Measurements from ENCODE around the gene CFL1. TPM values are rescaled to one million over a fixed set of nuclear protein-coding genes. Genes with fewer than 3 reads are reported as not detected.

Gene CFL1
- total and polyA plus RNA-seq, 2 of the 8 experiments (the other 6 are each of a cell fraction or from before 2014, with no cell fraction given): 1,252 to 1,365 TPM

GRCh38 chr11:65868076-65868667 is 10.2 kb upstream of the CFL1 start:
- Histone ChIP-seq H3K79me2 (ENCODE audit: control insufficient read depth in 1 of 2, insufficient read depth in 2 of 2, low read length in 2 of 2) (no peaks in the 10 kb centered on the region), H3K4me1 (replicated peaks in 1 of 4; ENCODE audit: control insufficient read depth in 3 of 4, insufficient read depth in 4 of 4, low read length in 3 of 4) (peaks cover 0 to 9% (median 3%) of the 10 kb centered on the region in 4 experiments; a peak in 5 of 7 replicates), H3K36me3 (ENCODE audit: control insufficient read depth in 2 of 4, insufficient read depth in 4 of 4, low read length in 3 of 4) (peaks cover 5 to 17% (median 14%) of the 10 kb centered on the region in 4 experiments), H3K4ac (replicated peaks; ENCODE audit: insufficient read length, low read depth, low read length) (no peak overlapping the region), H3K27ac (ENCODE audit: low read depth, low read length) (no peak overlapping the region), H2BK20ac (ENCODE audit: low read length) (0 out of 2 replicates have a peak overlapping the region, but pooled peaks have one; percentile 18), H3K23ac (ENCODE audit: insufficient read length) (no peak overlapping the region), H3K4me3 (ENCODE audit: extremely low read depth in 1 of 4, insufficient read depth in 2 of 4, low read depth in 3 of 4, low read length in 4 of 4) (peak overlapping the region; percentile 64 to 74 (median 74)), H4K5ac (ENCODE audit: insufficient read length, low read depth, low read length) (no peak overlapping the region), H2BK120ac (replicated peaks; ENCODE audit: low read depth, low read length) (no peak overlapping the region), H3K79me1 (ENCODE audit: low read depth, low read length) (no peaks in the 10 kb centered on the region; the same call in 1 of the 2 replicates), H3K23me2 (ENCODE audit: low read depth, low read length) (peaks cover 8% of the 10 kb centered on the region; the same call in 1 of the 2 replicates), H4K91ac (replicated peaks; ENCODE audit: insufficient read length, low read length) (peak overlapping the region; percentile 47), H4K20me1 (replicated peaks in 1 of 2; ENCODE audit: control insufficient read depth in 1 of 2, insufficient read depth in 2 of 2, low read length in 2 of 2) (peaks cover 0 to 2% of the 10 kb centered on the region in 2 experiments), H2BK15ac (ENCODE audit: low read length) (peak overlapping the region; percentile 81; the same call in 1 of the 2 replicates), H3K9me3 (ENCODE audit: insufficient read depth in 2 of 2, low read depth in 1 of 2, low read length in 1 of 2) (no peaks in the 10 kb centered on the region), H3K9ac (replicated peaks in 1 of 4; ENCODE audit: extremely low read depth in 1 of 4, low read depth in 3 of 4, low read length in 3 of 4) (no peak overlapping the region), H3K14ac (ENCODE audit: insufficient read length) (no peak overlapping the region), H2AFZ (ENCODE audit: low read length) (no peak overlapping the region), H4K8ac (ENCODE audit: extremely low read depth, insufficient read depth, low read length) (peak overlapping the region; percentile 54), H3K4me2 (ENCODE audit: insufficient read depth in 1 of 2, low read depth in 2 of 2, low read length in 2 of 2) (peak overlapping the region; percentile 86 to 93), H2AK5ac (ENCODE audit: low read depth, low read length) (no peak overlapping the region; the same call in 1 of the 2 replicates), H3K27me3 (replicated peaks in 1 of 4; ENCODE audit: control insufficient read depth in 3 of 4, extremely low read depth in 1 of 4, insufficient read depth in 3 of 4, low read length in 3 of 4) (peaks cover 0 to 30% (median 14%) of the 10 kb centered on the region in 4 experiments; a peak in 4 of 7 replicates), H2BK12ac (ENCODE audit: low read depth, low read length) (peak overlapping the region; percentile 50; the same call in 1 of the 2 replicates), H3K56ac (replicated peaks; ENCODE audit: insufficient read length, low read depth, low read length) (no peak overlapping the region), H2BK5ac (ENCODE audit: low read depth, low read length) (no peak overlapping the region), H3K18ac (ENCODE audit: extremely low read depth, low read length) (peak overlapping the region; percentile 29; the same call in 1 of the 2 replicates)
- 48% methylated on average over 19 of the region's 19 CpGs; no CpG with 5 or more reads in 1 of the 2 experiments for WGBS, 2 experiments (ENCODE audit: extremely low coverage in 1 of 2, insufficient coverage in 1 of 2, insufficient read length in 1 of 2, insufficient replicate concordance in 2 of 2, low coverage in 1 of 2, low lambda C conversion rate in 2 of 2, missing lambda C conversion rate in 1 of 2)
- FAIRE-seq: peak; percentile 85
- DNase-seq (ENCODE audit: low read depth in 1 of 2, low spot score in 2 of 2): no peak
- CTCF ChIA-PET (ENCODE audit: partially characterized antibody): interaction anchor here (1.3 to 8.9 kb wide), 7 partner anchors 8 to 144 kb away, joined by 3 to 210 read pairs (median 4); partner anchors contain the start of genes CCDC85B, CFL1, CST6 and FIBP
- POLR2A ChIA-PET (ENCODE audit: partially characterized antibody): interaction anchor here (0.6 to 39.7 kb wide), 7 partner anchors 7 to 140 kb away, joined by 3 to 1071 read pairs (median 6); partner anchors contain the start of genes BANF1, CCDC85B, CFL1 and CTSW
- no peak for TF ChIP-seq BRCA1 (IDR thresholded peaks at IDR 0.05; ENCODE audit: low read depth, low read length)
- TF ChIP-seq CREB1 (IDR thresholded peaks at IDR 0.05): no peak; the same call in 1 of the 2 replicates
- TF ChIP-seq CTBP2 (IDR thresholded peaks at IDR 0.05; ENCODE audit: borderline replicate concordance, insufficient read depth, insufficient read length, low read length): no peak
- TF ChIP-seq MAFK (IDR thresholded peaks at IDR 0.05; ENCODE audit: low read depth, low read length): no peak
- TF ChIP-seq CBX5 (IDR thresholded peaks at IDR 0.05; ENCODE audit: low read depth, low read length): no peak
- TF ChIP-seq GABPA (IDR thresholded peaks at IDR 0.05; ENCODE audit: borderline replicate concordance, insufficient read depth, low read length): no peak
- TF ChIP-seq BACH1 (IDR thresholded peaks at IDR 0.05; ENCODE audit: low read length): no peak
- no peak for TF ChIP-seq ZNF274 (IDR thresholded peaks at IDR 0.05; ENCODE audit: borderline replicate concordance, extremely low read depth, low read length)
- no peak for TF ChIP-seq SRF (IDR thresholded peaks at IDR 0.05; ENCODE audit: low read depth, low read length)
- TF ChIP-seq CHD1 (IDR thresholded peaks at IDR 0.05; ENCODE audit: low read depth, low read length): no peak
- TF ChIP-seq HDAC6 (IDR thresholded peaks at IDR 0.05; ENCODE audit: low read depth, low read length): no peak
- no peak for TF ChIP-seq BCL11A (IDR thresholded peaks at IDR 0.05; ENCODE audit: low read depth in 2 of 2, low read length in 2 of 2)
- TF ChIP-seq NRF1 (IDR thresholded peaks at IDR 0.05; ENCODE audit: low read depth, low read length): no peak

Measured in H1 (cell line).